Bronchial smooth muscle cell (primary cell): Measurements from ENCODE around the gene NID1. TPM values are rescaled to one million over a fixed set of nuclear protein-coding genes. Genes with fewer than 3 reads are reported as not detected.

ENCODE experiments used
- total RNA-seq: library from RNA; depleted of rRNA; stranded (reverse); fragments of >200 nt; gene quantifications from 2 replicates; pipeline ENCODE4 v1.2.1, GENCODE V29; 2014

NID1 gene, protein sequence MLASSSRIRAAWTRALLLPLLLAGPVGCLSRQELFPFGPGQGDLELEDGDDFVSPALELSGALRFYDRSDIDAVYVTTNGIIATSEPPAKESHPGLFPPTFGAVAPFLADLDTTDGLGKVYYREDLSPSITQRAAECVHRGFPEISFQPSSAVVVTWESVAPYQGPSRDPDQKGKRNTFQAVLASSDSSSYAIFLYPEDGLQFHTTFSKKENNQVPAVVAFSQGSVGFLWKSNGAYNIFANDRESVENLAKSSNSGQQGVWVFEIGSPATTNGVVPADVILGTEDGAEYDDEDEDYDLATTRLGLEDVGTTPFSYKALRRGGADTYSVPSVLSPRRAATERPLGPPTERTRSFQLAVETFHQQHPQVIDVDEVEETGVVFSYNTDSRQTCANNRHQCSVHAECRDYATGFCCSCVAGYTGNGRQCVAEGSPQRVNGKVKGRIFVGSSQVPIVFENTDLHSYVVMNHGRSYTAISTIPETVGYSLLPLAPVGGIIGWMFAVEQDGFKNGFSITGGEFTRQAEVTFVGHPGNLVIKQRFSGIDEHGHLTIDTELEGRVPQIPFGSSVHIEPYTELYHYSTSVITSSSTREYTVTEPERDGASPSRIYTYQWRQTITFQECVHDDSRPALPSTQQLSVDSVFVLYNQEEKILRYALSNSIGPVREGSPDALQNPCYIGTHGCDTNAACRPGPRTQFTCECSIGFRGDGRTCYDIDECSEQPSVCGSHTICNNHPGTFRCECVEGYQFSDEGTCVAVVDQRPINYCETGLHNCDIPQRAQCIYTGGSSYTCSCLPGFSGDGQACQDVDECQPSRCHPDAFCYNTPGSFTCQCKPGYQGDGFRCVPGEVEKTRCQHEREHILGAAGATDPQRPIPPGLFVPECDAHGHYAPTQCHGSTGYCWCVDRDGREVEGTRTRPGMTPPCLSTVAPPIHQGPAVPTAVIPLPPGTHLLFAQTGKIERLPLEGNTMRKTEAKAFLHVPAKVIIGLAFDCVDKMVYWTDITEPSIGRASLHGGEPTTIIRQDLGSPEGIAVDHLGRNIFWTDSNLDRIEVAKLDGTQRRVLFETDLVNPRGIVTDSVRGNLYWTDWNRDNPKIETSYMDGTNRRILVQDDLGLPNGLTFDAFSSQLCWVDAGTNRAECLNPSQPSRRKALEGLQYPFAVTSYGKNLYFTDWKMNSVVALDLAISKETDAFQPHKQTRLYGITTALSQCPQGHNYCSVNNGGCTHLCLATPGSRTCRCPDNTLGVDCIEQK
- 22.4 and 40.4 TPM in 2 replicates for total RNA-seq

DNA sequence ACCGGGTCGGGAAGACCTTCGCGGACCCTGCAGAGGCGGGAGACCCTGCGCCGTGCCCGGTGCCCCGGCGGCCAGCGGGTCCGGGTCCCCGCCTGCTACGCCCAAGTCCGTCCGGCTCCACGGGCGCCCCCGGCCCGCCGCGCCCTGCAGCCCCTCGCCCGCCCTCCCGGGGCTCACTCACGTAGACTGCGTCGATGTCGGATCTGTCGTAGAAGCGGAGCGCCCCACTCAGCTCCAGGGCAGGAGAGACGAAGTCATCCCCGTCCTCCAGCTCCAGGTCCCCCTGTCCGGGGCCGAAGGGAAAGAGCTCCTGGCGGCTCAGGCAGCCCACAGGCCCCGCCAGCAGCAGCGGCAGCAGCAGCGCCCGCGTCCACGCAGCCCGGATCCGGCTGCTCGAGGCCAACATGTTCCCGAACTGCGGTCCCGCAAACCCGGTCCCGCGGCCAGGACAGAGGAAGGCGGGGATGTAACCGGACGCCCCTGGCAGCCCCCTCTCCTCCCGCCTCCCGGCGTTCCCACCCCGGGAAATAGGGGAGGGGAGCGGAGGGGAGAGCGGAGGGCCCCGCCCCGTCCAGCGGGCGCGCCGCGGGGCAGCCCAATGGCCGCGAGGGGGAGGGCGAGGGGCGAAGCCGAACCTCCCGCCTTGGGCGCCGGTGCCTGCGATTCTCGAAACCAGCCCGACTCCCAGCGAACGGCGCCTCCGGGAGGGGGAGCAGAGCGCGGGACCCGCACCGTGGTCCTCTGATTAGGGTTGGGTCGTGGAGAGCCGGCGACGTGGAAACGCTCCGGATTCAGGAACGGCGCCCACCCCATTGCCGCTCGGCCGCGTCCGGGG is at the start of gene NID1:
TSS of gene NID1 (minus strand) at position 417 of the 835 bp plus-strand sequence. CDS start at position 406, 11 bp downstream.

Other genes starting within 250 kb of the NID1 start
- gene LYST, start 198.2 kb downstream of the NID1 start, total RNA-seq: 11.7 and 14.1 TPM in 2 replicates
- 9.6 and 15.2 TPM in 2 replicates for gene GPR137B, start 77.4 kb upstream of the NID1 start, total RNA-seq
- gene ERO1B, start 216.9 kb upstream of the NID1 start, total RNA-seq: 0.63 and 1.0 TPM in 2 replicates